Duodenal mucosa (tissue), 2 donors: Measurements from ENCODE around the gene PITPNM3.
"Not testable (repeated sequence)": the region's sequence is repeated elsewhere in the genome, so short reads cannot be mapped to it uniquely, and the experiment has no call there.

Source experiments
- H3K27ac ChIP-seq: one replicate; pipeline ENCODE4 v1.7.0; 2013; ENCODE audit warnings: low read depth, low read length
- H3K27me3 ChIP-seq, 2 donors: one replicate each; pipeline ENCODE4 v1.7.0; 2013; ENCODE audit warnings: low read length in 2 of 2, control low read depth in 1 of 2; ENCODE audit not compliant: insufficient read depth in 2 of 2, control insufficient read depth in 1 of 2
- H3K36me3 ChIP-seq, 2 donors: one replicate each; pipeline ENCODE4 v1.7.0; 2013; ENCODE audit warnings: low read length in 2 of 2, control low read depth in 1 of 2; ENCODE audit not compliant: insufficient read depth in 2 of 2, control insufficient read depth in 1 of 2
- H3K4me1 ChIP-seq, 2 donors: one replicate each; pipeline ENCODE4 v1.7.0; 2013; ENCODE audit warnings: low read length in 2 of 2, control low read depth in 1 of 2; ENCODE audit not compliant: insufficient read depth in 2 of 2, control insufficient read depth in 1 of 2
- H3K4me3 ChIP-seq, 2 donors: one replicate each; pipeline ENCODE4 v1.7.0; 2013; ENCODE audit warnings: low read length in 2 of 2, low read depth in 1 of 2
- H3K9ac ChIP-seq, 2 donors: one replicate each; pipeline ENCODE4 v1.7.0; 2013; ENCODE audit warnings: low read length in 2 of 2, low read depth in 1 of 2
- H3K9me3 ChIP-seq, 2 donors: one replicate each; pipeline ENCODE4 v1.7.0; 2013; ENCODE audit warnings: low read length in 2 of 2, control low read depth in 1 of 2; ENCODE audit not compliant: control insufficient read depth in 1 of 2

PITPNM3 gene

GRCh38 chr17:6482796-6483195 is 73.6 kb downstream of the PITPNM3 start:
- not testable (repeated sequence) for H3K9me3 ChIP-seq, H3K27me3 ChIP-seq, H3K36me3 ChIP-seq, H3K9ac ChIP-seq, H3K27ac ChIP-seq, H3K4me1 ChIP-seq, H3K4me3 ChIP-seq

GRCh38 chr17:6482105-6482455 is 74.3 kb downstream of the PITPNM3 start:
- Histone ChIP-seq H3K4me3 (no peak overlapping the region), H3K9me3 (no peaks in the 10 kb centered on the region), H3K9ac (no peak overlapping the region), H3K4me1 (no peaks in the 10 kb centered on the region), H3K27me3 (no peaks in the 10 kb centered on the region), H3K27ac (no peak overlapping the region), H3K36me3 (no peaks in the 10 kb centered on the region)

- no peak overlapping the region for H3K9ac ChIP-seq
- H3K4me1 ChIP-seq = no peaks in the 10 kb centered on the region
- no peaks in the 10 kb centered on the region for H3K27me3 ChIP-seq
- no peak overlapping the region for H3K4me3 ChIP-seq
- H3K36me3 ChIP-seq = no peaks in the 10 kb centered on the region
- no peak overlapping the region for H3K27ac ChIP-seq
- no peaks in the 10 kb centered on the region for H3K9me3 ChIP-seq
Measured at GRCh38 chr17:6480303-6480675, 76.1 kb downstream of the PITPNM3 start.

GRCh38 chr17:6479622-6480302 is 76.6 kb downstream of the PITPNM3 start:
- H3K36me3 ChIP-seq = no peaks in the 10 kb centered on the region
- H3K9ac ChIP-seq = no peak overlapping the region
- no peak overlapping the region for H3K4me3 ChIP-seq
- H3K9me3 ChIP-seq = no peaks in the 10 kb centered on the region
- H3K4me1 ChIP-seq = no peaks in the 10 kb centered on the region
- no peak overlapping the region for H3K27ac ChIP-seq
- H3K27me3 ChIP-seq = no peaks in the 10 kb centered on the region

GRCh38 chr17:6478486-6478885 is 77.9 kb downstream of the PITPNM3 start:
- H3K27ac ChIP-seq = no peak overlapping the region
- H3K4me1 ChIP-seq = no peaks in the 10 kb centered on the region
- no peak overlapping the region for H3K9ac ChIP-seq
- no peaks in the 10 kb centered on the region for H3K36me3 ChIP-seq
- H3K27me3 ChIP-seq = no peaks in the 10 kb centered on the region
- no peaks in the 10 kb centered on the region for H3K9me3 ChIP-seq
- no peak overlapping the region for H3K4me3 ChIP-seq

- no peak overlapping the region for H3K4me3 ChIP-seq
- H3K9ac ChIP-seq = no peak overlapping the region
- no peak overlapping the region for H3K27ac ChIP-seq
- H3K27me3 ChIP-seq = no peaks in the 10 kb centered on the region
- no peaks in the 10 kb centered on the region for H3K36me3 ChIP-seq
- H3K9me3 ChIP-seq = no peaks in the 10 kb centered on the region
- no peaks in the 10 kb centered on the region for H3K4me1 ChIP-seq
Measured at GRCh38 chr17:6477831-6478383, 78.4 kb downstream of the PITPNM3 start.

GRCh38 chr17:6476810-6477179 is 79.6 kb downstream of the PITPNM3 start:
- H3K36me3 ChIP-seq = no peaks in the 10 kb centered on the region

GRCh38 chr17:6476076-6476809 is 80.1 kb downstream of the PITPNM3 start:
- Histone ChIP-seq H3K4me3 (no peak overlapping the region), H3K27me3 (no peaks in the 10 kb centered on the region), H3K9ac (no peak overlapping the region), H3K27ac (no peak overlapping the region), H3K9me3 (no peaks in the 10 kb centered on the region), H3K4me1 (no peaks in the 10 kb centered on the region), H3K36me3 (no peaks in the 10 kb centered on the region)

More at GRCh38 chr17:6476810-6477179, 79.6 kb downstream of the PITPNM3 start:
- Histone ChIP-seq H3K27ac (no peak overlapping the region), H3K27me3 (no peaks in the 10 kb centered on the region), H3K9me3 (no peaks in the 10 kb centered on the region), H3K9ac (no peak overlapping the region), H3K4me1 (no peaks in the 10 kb centered on the region), H3K4me3 (no peak overlapping the region)

- H3K27me3 ChIP-seq = no peaks in the 10 kb centered on the region
- H3K4me1 ChIP-seq = no peaks in the 10 kb centered on the region
- H3K9ac ChIP-seq = no peak overlapping the region
- no peaks in the 10 kb centered on the region for H3K36me3 ChIP-seq
- no peaks in the 10 kb centered on the region for H3K9me3 ChIP-seq
- H3K27ac ChIP-seq = no peak overlapping the region
- no peak overlapping the region for H3K4me3 ChIP-seq
Measured at GRCh38 chr17:6475411-6475810, 80.9 kb downstream of the PITPNM3 start.

GRCh38 chr17:6474906-6475305 is 81.4 kb downstream of the PITPNM3 start:
- H3K4me3 ChIP-seq = no peak overlapping the region
- no peak overlapping the region for H3K9ac ChIP-seq
- H3K36me3 ChIP-seq = no peaks in the 10 kb centered on the region
- H3K27me3 ChIP-seq = no peaks in the 10 kb centered on the region
- H3K9me3 ChIP-seq = no peaks in the 10 kb centered on the region
- no peak overlapping the region for H3K27ac ChIP-seq
- no peaks in the 10 kb centered on the region for H3K4me1 ChIP-seq
